OCI-LY1 (cell line): ENCODE results near the gene CAPN7.

ENCODE experiments used
- H2AFZ ChIP-seq: fragments of 200-600 bp; sonication (generic), shearing (Covaris generic); 2 replicates; pipeline ENCODE4 v1.6.0; 2014; ENCODE audit warnings: antibody characterized with exemption, mild to moderate bottlenecking, low read length
- H3F3A ChIP-seq: fragments of 200-600 bp; sonication (generic), shearing (Covaris generic); 2 replicates; pipeline ENCODE4 v1.6.0; 2014; ENCODE audit warnings: mild to moderate bottlenecking, antibody characterized with exemption, low read length, moderate library complexity; ENCODE audit not compliant: insufficient read depth
- H3K27ac ChIP-seq: fragments of 200-600 bp; sonication (generic); 2 replicates; pipeline ENCODE4 v1.5.1; 2014; ENCODE audit warnings: low read length, mixed run types, mild to moderate bottlenecking, low read depth; ENCODE audit not compliant: poor library complexity, severe bottlenecking
- H3K27me3 ChIP-seq: fragments of 200-600 bp; sonication (generic); 2 replicates; pipeline ENCODE4 v1.6.0; 2014; ENCODE audit warnings: antibody characterized with exemption, mild to moderate bottlenecking, low read length, moderate library complexity; ENCODE audit not compliant: insufficient read depth
- H3K36me3 ChIP-seq: fragments of 200-600 bp; sonication (generic); 2 replicates; pipeline ENCODE4 v1.6.1; 2014; ENCODE audit warnings: mild to moderate bottlenecking, antibody characterized with exemption, low read length, moderate library complexity, mixed read lengths; ENCODE audit not compliant: insufficient read depth
- H3K4me1 ChIP-seq: fragments of 200-600 bp; sonication (generic); 2 replicates; pipeline ENCODE4 v1.5.1; 2014; ENCODE audit warnings: mild to moderate bottlenecking, low read length, moderate library complexity; ENCODE audit not compliant: insufficient read depth, severe bottlenecking
- H3K4me2 ChIP-seq: fragments of 200-600 bp; sonication (generic), shearing (Covaris generic); 2 replicates; pipeline ENCODE4 v1.6.1; 2014; ENCODE audit warnings: low read length
- H3K4me3 ChIP-seq: fragments of 200-600 bp; sonication (generic); 2 replicates; pipeline ENCODE4 v1.5.1; 2014; ENCODE audit warnings: low read length, low read depth, mild to moderate bottlenecking, mixed read lengths; ENCODE audit not compliant: poor library complexity, severe bottlenecking
- H3K79me2 ChIP-seq: fragments of 200-600 bp; shearing (Covaris generic); 2 replicates; pipeline ENCODE4 v1.6.1; 2016; ENCODE audit warnings: mixed run types, low read length, mixed read lengths; ENCODE audit not compliant: insufficient read depth
- H3K9ac ChIP-seq: fragments of 200-600 bp; sonication (generic), shearing (Covaris generic); 2 replicates; pipeline ENCODE4 v1.6.1; 2014; ENCODE audit warnings: mild to moderate bottlenecking, low read length, mixed read lengths
- H3K9me2 ChIP-seq: fragments of 200-600 bp; sonication (generic), shearing (Covaris generic); 2 replicates; pipeline ENCODE4 v1.6.1; 2014; ENCODE audit warnings: low read depth, mild to moderate bottlenecking, low read length, mixed read lengths
- H3K9me3 ChIP-seq: fragments of 200-600 bp; shearing (Covaris generic); 2 replicates; pipeline ENCODE4 v1.6.1; 2014; ENCODE audit warnings: low read length, mixed read lengths
- H4K20me1 ChIP-seq: fragments of 200-600 bp; sonication (generic), shearing (Covaris generic); 2 replicates; pipeline ENCODE4 v1.6.0; 2016; ENCODE audit warnings: mild to moderate bottlenecking, low read length; ENCODE audit not compliant: insufficient read depth
- CTCF ChIP-seq: fragments of 200-600 bp; sonication (generic), shearing (Covaris generic); IDR thresholded peaks from 2 replicates; pipeline ENCODE4 v1.5.1; 2017; ENCODE audit warnings: mild to moderate bottlenecking, antibody characterized with exemption, low read length, moderate library complexity, mixed read lengths
- EZH2 ChIP-seq: fragments of 200-600 bp; sonication (generic), shearing (Covaris generic); IDR thresholded peaks from 2 replicates; pipeline ENCODE4 v1.8.0; 2017; ENCODE audit warnings: borderline replicate concordance, mixed run types, mild to moderate bottlenecking, antibody characterized with exemption, low read length, moderate library complexity, mixed read lengths

CAPN7 gene

GRCh38 chr3:15214758-15215157 is 8.7 kb downstream of the CAPN7 start:
- Histone ChIP-seq H3K36me3 (peaks cover 62% of the 10 kb centered on the region), H3K4me1 (peaks cover 14% of the 10 kb centered on the region), H3K9me2 (no peaks in the 10 kb centered on the region), H3K4me3 (no peak overlapping the region), H3K27ac (no peak overlapping the region), H3K79me2 (no peaks in the 10 kb centered on the region), H4K20me1 (no peaks in the 10 kb centered on the region), H3F3A (no peaks in the 10 kb centered on the region), H3K9me3 (no peaks in the 10 kb centered on the region), H3K27me3 (no peaks in the 10 kb centered on the region), H2AFZ (no peak overlapping the region), H3K9ac (no peak overlapping the region), H3K4me2 (no peak overlapping the region)
- TF ChIP-seq EZH2 (no peak), CTCF (no peak)

- Histone ChIP-seq H3K4me2 (no peak overlapping the region), H3F3A (no peaks in the 10 kb centered on the region), H3K36me3 (peaks cover 67% of the 10 kb centered on the region)
These were observed 9.9 kb downstream of the CAPN7 start for GRCh38 chr3:15215996-15216395.

GRCh38 chr3:15216501-15216900 is 10.5 kb downstream of the CAPN7 start:
- no peak overlapping the region for H3K4me2 ChIP-seq
- no peaks in the 10 kb centered on the region for H3K27me3 ChIP-seq

More at GRCh38 chr3:15215996-15216395, 9.9 kb downstream of the CAPN7 start:
- H3K79me2 ChIP-seq: no peaks in the 10 kb centered on the region
- TF ChIP-seq EZH2: no peak
- no peak for TF ChIP-seq CTCF
- no peak overlapping the region for H3K4me3 ChIP-seq
- H3K9ac ChIP-seq: no peak overlapping the region
- H3K4me1 ChIP-seq: peaks cover 14% of the 10 kb centered on the region
- H4K20me1 ChIP-seq: no peaks in the 10 kb centered on the region
- no peak overlapping the region for H3K27ac ChIP-seq
- H3K27me3 ChIP-seq: no peaks in the 10 kb centered on the region
- no peaks in the 10 kb centered on the region for H3K9me2 ChIP-seq
- H3K9me3 ChIP-seq: no peaks in the 10 kb centered on the region
- H2AFZ ChIP-seq: no peak overlapping the region

More at GRCh38 chr3:15216501-15216900, 10.5 kb downstream of the CAPN7 start:
- Histone ChIP-seq H3K4me3 (no peak overlapping the region), H3K36me3 (peaks cover 65% of the 10 kb centered on the region), H2AFZ (no peak overlapping the region), H4K20me1 (no peaks in the 10 kb centered on the region), H3K79me2 (no peaks in the 10 kb centered on the region), H3K9ac (no peak overlapping the region), H3K9me3 (no peaks in the 10 kb centered on the region), H3K9me2 (no peaks in the 10 kb centered on the region), H3K27ac (no peak overlapping the region), H3F3A (no peaks in the 10 kb centered on the region), H3K4me1 (peaks cover 14% of the 10 kb centered on the region)
- no peak for TF ChIP-seq EZH2
- TF ChIP-seq CTCF: no peak
